HG02852 (cell line): Measurements from ENCODE around the gene GAS7.
A peak's percentile ranks its signal among the peaks of the same experiment; 100 is the strongest.
"Not testable (repeated sequence)": the region's sequence is repeated elsewhere in the genome, so short reads cannot be mapped to it uniquely, and the experiment has no call there.

Experiments
- ATAC-seq: cut with Tn5 transposase; IDR thresholded peaks from one replicate; pipeline ENCODE4 v1.9.1; 2021; ENCODE audit warnings: mild to moderate bottlenecking, moderate library complexity; ENCODE audit not compliant: unreplicated experiment

GAS7 gene

DNA sequence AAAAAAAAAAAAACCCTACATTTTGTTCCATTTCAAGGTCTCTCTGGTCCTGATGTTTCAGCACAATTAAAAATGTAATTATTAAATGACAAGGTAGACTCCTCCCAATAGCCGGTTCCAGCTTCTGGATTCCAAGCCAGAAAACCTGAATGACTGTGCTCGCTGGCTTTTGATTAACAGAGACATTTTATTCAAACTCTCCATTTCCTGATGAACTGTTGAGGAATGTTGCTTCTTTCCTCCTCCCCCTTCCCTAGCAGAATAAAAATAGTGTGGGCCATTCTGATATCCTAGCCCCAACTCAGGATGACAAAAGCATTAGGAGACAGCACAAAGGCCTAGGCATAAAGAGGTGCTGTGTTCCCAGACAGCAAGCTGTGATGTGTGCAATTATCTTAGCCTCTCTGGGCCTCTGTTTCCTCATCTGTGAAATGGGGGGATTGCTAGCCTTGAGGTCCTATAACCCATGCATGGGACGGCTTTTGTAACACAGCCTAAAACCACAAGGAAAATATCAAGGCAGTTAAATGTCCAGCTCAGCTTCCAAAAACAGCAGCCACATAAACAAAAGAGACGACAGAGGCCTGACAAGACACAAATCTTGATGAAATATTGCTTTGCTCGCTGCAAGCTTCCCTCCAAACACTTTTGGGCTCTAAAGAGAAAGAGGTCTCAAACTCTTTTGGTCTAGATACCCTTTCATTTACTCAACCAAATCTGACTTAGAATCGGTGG, 166.1 kb downstream of the GAS7 start:
- ATAC-seq = no peak

DNA sequence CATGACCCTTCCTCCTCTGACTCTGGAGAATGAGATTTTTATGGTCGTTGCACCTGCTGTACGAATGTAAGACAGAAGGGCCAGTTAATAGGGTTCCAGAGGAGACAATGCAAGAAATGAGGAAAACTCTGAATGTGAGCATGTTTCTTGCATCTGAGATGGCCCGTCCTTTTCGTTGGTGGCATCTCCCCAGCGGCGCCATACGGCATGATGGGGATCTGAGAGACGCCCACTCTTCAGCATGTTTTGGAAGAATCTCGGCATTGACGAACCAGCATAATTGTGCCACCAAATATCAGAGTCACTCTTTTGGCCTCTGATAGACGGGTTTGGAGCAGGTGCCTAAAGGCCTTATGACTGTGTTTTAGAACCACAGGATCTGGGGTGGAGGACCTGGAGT, 166.8 kb downstream of the GAS7 start:
- no peak for ATAC-seq

DNA sequence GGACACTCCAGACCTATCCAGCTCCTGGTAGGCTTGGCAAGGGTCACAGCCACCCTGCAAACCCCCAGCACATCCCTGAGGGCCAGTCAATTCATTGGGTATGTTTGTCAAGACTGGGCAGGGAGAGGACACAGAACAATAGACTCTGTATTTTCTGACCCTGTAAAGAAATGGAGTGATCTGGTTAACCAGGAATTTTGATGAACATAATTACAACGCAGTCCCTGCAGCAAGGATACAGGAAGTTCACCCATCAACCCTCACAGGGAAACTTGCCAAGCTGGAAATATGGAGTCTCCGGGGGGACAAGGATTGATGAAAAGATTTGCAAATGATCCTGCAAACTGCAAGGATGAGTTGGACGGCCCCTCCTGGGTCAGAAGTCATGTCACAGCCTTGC, 167.3 kb downstream of the GAS7 start:
- ATAC-seq = no peak

DNA sequence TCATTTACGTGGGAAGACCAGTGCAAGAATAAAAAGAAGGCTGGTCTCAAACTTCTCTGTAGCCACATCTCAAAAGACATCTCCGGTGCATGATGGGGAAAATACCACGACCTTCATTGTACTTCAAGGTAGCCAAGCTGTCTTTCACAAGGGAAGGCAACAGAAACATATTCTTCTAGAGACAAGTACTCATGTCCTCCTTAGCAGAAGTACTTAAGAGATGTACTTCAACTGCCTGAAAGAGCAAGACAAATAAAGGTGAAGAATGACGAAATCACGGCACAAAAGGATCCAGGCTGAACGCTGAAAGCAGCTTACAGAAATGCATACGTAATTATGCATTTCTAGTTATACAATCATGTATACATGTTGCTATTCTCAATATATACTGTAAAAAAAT, 169.3 kb downstream of the GAS7 start:
- no peak for ATAC-seq

DNA sequence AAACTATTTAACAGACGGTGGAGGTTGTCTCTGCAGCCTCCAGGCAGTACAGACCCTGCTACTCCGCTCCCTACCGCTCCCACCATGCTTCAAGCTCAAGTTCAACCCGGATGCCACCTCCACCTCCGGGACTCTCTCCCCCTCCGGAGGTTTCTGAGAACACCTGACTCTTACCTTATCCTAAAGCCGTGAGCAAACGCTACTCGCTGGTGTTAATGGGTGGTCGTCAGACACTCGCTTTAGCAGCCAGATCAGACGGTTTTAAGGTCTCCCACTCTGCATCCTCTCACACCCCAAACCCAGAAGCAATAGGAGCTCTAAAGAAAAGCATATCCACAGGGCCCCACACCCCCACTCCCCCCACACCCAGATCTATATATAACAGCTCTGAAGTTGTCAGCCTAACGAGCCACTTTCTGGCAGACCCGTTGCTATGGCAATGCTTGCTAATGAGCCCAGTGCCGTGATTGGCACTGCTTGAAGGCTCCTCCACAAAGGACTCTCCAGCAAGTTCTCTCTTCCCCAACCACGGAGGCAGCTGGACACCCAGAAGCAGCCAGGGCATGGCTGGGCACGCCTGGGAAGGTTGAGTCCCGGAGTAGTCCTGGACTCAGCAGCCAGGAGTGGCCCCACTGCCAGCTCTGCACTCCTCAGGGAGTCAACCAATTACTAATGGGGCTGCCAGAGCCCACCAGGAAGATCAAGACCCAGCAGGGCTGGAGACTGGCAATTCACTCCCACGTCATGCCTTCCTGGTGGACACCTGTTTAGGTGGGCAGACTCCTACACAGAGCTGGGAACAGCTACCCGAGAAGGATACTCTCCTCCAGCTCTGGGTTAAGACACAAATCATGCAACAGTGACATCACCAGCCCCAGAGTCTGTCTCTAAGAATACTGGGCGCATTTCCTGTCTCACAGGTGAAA, 172.2 kb downstream of the GAS7 start:
- no peak for ATAC-seq

DNA sequence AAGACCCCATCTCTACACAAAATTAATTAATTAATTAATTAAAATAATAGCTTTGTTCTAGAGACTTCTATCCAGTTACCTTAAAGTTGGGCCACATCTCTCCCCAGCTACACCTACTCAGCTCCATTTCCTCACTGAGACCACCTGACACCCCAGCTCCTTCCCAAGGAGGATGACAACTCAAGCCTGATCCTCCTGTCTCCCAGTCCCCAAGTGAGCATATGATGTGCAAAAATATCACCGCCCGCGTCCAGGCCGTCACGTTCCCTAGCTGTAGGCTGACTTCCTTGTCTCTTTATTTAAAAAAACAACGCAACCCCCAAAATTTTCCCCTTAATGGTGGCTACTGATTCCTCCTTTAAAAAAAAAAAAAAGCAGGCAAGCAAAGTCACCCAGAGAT, 173.2 kb downstream of the GAS7 start:
- ATAC-seq = no peak

DNA sequence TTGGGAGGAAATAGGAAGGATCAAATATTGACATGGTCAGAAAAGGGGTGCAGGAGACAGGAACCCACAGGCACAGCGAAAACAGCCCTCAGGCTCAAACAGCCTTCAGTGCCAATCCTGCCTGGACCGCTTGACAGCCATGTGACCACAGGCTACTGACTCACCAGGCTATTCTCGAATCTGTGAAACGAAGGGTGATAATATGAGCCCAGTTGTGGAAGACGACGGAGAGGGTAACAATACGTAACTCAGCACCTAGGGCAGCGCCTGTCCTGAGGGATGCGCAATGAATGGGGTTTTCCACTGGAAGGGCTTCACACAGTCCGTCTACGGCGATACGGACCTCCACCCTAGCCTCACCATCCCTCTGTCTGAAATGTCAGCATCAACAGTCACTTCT, 176.0 kb downstream of the GAS7 start:
- ATAC-seq = no peak

DNA sequence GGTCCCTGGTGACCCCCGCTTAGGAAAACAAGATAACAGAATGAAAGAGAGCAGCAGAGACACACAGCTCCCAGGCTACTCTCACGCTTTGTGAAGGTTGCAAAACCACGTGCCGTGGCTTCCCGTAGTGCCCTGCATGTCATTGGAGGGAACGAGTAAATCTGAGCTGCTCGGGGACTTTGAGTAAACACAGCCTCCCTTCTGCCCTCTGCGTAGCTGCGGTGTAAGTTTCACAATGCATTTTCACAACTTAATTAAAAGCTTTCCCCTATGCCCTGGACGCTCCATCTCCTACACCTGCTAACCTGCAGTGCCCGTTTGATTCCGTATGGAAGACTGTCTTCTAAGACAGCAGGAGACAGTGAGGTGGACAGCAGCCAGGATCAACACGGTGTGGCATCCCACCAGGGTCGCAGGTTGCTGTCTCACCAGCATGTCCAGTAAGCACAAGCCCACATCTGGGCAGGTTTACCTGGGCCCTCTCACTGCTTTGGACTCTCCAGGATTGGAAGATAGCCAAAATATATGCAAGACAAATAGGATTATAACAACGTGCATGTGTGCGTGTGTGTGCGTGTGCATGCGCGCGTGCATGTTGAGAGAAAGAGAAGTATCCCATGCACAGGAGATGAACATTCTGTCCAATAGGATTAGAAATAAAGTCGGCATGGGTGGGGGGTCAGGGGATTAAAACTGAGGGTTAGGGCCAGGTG, 177.0 kb downstream of the GAS7 start:
- no peak for ATAC-seq

DNA sequence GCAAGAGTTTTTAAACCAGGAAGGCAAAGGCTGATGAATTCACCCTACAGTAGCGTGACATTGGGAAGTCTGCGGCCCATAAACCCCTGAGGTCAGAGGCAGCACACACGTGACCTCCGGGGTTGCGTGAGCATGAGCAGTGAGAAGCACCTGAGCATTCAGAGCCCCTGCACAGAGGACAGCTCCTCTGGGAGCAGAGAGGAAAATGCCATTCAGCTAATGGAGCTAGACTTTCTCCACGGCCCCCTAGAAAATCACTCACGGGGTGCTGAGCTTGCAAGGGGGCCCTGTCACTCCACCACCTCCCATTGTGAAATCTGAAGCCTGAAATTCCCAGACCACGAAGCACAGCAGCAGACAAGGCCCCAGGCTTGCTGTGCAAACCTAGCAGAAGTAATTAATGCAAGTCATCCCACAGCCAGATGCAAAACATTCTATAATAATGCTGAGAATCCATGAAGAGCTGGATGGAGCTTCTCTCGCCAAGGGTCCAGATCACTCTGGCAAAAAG, 178.4 kb downstream of the GAS7 start:
- ATAC-seq = no peak

DNA sequence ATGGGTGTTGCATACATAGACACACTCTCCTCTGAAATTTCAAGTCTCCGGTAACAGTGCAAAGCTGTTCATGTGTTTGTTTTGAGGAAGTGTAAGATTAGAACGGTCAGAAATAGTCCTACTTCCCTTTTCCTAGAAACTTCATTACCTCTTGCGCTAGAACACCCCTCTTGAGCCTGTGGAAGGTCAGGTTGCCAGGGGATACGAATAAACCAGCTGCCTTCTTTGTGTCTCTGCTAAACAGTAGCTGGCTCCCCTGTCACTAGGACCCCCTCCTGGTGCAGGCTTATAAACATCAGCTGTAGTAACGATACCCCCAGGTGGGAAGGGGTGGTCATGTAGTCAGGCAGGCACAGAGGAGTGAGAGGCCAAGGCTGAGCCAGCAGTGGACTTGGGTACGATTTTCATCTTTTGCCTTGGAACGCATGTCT, 179.9 kb downstream of the GAS7 start:
- peak; percentile 63 for ATAC-seq

DNA sequence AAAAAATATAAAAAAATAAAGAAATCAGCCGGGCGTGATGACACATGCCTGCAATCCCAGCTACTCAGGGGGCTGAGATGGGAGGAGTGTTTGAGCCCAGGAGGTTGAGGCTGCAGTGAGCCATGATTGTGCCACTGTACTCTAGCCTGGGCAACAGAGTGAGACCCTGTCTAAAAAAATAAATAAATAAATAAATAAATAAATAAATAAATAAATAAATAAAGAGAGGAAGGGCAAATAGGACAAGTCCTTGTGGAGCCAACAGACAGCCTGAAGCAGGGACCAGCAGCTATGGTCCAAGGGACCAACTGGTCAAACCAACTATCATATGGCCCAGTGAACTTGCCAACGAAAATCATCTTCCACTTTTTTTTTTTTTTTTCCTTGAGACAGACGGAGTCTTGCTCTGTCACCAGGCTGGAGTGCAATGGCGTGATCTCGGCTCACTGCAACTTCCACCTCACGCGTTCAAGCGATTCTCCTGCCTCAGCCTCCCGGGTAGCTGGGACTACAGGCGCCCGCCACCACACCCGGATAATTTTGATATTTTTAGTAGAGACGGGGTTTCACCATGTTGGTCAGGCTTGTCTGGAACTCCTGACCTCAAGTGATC, 181.3 kb downstream of the GAS7 start:
- not testable (repeated sequence) for ATAC-seq

DNA sequence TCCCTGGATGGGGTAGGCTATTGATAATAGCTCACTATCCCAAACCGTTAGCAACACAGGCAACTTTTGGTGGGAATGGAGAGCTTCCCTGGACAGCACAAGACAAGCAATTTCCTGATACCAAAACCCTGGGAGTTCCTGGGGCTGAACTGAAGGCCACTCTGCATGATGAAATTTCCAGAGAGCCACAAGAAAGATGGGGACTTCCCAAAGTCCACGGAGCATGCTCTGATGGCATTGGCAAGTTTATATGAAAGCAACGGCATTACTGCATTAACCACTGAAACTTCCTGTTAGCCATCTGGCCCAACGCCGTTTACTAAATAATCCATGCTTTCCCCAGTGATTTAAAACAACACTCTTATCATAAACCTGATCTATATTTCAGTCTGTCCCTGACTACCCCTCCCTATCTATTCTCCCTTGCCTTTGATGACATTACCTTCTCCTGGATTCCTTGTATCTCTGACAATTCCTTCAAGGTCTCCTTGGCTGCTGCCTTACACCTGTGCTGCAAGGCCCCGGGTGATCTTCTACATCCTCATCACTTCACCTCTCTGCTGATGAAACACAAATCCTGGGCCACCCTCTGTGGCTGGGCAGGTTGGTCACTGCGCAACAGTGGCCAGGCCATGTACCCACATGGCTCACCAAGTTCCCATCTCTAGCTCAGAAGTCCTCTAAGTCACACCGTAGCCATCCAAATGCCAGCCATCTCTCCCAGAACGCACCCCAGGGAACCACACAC, 184.9 kb downstream of the GAS7 start:
- ATAC-seq = peak; percentile 79

DNA sequence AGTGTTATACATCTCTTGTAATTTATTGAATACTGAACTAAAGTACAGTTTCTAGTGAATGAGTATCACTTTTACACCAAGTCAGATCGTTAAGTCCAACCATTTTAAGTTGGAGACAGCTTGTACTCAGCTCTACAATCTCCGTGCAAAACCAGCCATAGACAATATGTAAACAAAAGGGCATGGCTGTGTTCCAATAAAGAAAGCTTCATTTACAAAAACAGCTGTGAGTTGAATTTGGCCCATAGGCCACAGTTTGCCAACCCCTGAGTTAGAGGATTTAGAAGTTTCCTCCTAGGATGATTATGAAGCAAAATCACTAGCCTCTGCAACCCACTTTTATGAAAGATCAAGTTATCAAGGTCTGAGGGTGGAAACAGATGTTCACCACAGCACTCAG, 187.7 kb downstream of the GAS7 start:
- no peak for ATAC-seq

DNA sequence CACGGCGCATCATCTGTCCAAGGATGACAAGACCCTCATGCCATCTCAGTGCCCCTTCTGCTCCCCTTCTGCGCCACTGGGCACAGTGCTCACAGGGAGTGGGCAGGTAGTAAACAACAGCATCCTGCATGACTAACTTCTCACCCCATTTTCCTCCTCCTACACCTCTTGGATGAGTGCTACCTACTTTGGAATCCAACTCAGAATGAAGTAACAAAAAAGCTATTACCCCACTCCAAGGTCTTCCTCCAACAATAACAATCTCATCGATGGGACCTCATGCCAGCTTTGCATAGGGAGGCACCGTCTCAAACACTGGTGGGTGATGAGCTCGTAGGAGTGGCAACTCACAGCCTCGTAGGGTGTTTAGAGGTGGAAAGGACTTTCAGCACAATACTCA, 194.7 kb downstream of the GAS7 start:
- no peak for ATAC-seq

DNA sequence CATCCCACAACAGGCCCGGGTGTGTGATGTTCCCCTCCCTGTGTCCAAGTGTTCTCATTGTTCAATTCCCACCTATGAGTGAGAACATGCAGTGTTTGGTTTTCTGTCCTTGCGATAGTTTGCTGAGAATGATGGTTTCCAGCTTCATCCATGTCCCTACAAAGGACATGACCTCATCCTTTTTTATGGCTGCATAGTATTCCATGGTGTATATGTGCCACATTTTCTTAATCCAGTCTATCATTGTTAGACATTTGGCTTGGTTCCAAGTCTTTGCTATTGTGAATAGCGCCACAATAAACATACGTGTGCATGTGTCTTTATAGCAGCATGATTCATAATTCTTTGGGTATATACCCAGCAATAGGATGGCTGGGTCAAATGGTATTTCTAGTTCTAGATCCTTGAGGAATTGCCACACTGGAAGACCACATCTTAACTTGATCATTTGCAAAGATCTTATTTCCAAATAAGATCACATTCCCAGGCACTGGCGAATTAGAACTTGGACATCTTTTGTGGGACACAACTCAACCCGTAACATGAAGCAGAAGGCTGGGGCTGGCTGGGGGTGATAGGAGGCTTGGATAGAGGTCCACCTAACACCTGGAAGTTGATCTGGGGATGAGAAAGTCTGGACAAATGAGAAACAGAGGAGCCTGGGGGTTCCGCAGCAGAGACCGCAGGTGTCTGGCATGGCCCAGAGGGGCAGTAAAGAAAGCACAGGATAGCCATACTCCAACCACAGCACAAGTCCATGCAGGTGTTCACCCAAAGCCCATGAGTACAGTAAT, 195.6 kb downstream of the GAS7 start:
- ATAC-seq = not testable (repeated sequence)

DNA sequence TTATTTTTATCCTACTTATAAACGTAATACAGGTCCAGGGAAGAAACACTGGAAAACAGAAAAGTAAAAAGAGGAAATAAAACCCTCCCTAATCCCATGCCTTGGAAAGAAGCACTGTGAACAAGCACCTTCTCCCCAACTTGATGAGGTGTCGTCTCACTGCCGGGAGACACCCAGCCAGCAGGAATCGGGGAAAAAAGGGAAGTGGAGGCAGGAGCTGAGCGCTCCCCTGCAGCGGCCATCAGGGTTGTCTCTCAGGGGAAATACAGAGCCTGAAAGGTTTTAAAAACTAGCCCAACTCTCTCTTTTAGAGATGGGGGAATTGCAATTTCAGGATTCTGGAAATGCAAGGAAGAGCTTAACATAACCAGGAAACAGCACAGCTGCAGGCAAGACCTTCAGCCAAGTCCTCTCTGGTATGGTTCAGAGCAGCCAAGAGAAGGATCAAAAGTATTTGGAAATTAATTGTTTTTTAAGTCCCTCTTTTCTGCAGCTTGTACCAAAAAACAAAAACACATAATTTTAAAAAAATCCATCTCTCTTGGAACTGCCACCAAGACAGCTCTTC, 197.0 kb downstream of the GAS7 start:
- ATAC-seq = no peak

DNA sequence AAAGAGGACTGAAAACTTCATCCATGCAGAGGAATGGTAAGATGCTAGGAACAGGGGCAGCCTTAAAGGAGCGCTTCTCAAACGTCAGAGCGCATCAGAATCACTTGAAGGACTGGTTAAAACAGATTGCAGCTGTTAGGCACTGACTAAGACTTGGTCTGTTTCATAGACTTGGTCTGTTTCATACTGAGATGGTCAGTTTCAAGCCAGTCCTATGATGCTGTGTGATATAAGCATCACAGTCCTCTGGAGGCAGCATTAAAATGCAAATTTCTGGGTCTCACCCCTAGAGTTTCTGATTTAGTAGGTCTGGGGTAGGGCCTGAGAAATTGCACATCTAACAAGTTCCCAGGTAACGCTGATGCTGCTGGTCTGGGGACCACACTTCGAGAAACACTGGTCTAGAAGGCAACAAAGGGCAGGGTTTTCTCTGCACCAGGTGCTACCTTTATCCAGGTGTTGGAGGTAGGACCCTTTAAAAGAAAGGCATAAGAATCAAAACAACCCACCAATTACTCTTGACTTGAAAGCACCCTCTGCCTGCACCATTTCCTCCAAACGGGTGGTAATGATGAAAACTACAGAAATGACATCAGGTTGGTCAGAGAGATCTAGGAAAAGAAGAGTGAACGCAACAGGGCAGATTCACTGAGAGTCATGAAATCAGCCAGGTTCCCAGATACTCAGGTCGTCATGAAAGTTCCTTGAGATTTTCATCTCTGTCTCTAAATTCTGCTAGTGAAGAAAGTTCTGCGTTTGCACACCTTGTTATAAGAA, 198.3 kb downstream of the GAS7 start:
- peak; percentile 91 for ATAC-seq

DNA sequence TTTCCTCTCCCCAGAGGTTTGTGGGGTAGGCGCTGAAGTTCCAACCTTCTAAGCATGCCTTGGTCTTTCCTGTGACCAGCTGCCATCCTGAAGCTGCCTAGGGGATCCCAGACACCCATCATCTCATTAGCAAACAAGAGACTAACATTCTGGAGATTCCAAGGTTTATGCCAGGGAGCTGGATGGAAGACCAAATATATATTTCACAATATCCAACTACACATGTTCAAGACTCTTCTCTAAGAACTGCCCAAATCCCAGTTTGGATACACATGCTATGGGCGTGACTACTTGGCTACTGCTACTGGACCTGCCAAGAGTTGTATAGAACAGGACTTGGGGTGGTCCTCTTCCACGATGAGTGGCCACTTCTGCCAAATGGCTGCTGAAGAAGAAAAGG, 200.3 kb downstream of the GAS7 start:
- ATAC-seq = no peak
